Astrocyte (in vitro differentiated cells and primary cell): Measurements from ENCODE around the gene ULK4. TPM values are rescaled to one million over a fixed set of nuclear protein-coding genes. Genes with fewer than 3 reads are reported as not detected.

Source experiments
- DNase-seq: peaks from one replicate; pipeline ENCODE4 v3.0.0-alpha.2; 2010; ENCODE audit warnings: low read depth
- FAIRE-seq: peaks from 2 replicates; lab custom pipeline; 2011; peaks lifted over from hg19 to GRCh38; lab: Jason Lieb, UNC
- H2AFZ ChIP-seq: 2 replicates; pipeline ENCODE4 v1.6.0; 2012; ENCODE audit warnings: low read depth, low read length, inconsistent platforms
- H3K27ac ChIP-seq: 2 replicates; pipeline ENCODE4 v1.5.1; 2011; ENCODE audit warnings: low read depth, low read length, inconsistent platforms
- H3K27me3 ChIP-seq: 2 replicates; pipeline ENCODE4 v1.6.0; 2011; ENCODE audit warnings: low read length, inconsistent platforms; ENCODE audit not compliant: insufficient read depth
- H3K36me3 ChIP-seq: 2 replicates; pipeline ENCODE4 v1.5.1; 2011; ENCODE audit warnings: low read length, inconsistent platforms; ENCODE audit not compliant: insufficient read depth
- H3K4me1 ChIP-seq: 2 replicates; pipeline ENCODE4 v1.5.1; 2011; ENCODE audit warnings: low read length, inconsistent platforms; ENCODE audit not compliant: insufficient read depth
- H3K4me2 ChIP-seq: 2 replicates; pipeline ENCODE4 v1.6.0; 2012; ENCODE audit warnings: low read length, inconsistent platforms
- H3K4me3 ChIP-seq: 2 replicates; pipeline ENCODE4 v1.5.1; 2011; ENCODE audit warnings: low read depth, mild to moderate bottlenecking, low read length, inconsistent platforms; ENCODE audit not compliant: insufficient read depth
- H3K79me2 ChIP-seq: 2 replicates; pipeline ENCODE4 v1.6.0; 2012; ENCODE audit warnings: mild to moderate bottlenecking, low read length, inconsistent platforms; ENCODE audit not compliant: insufficient read depth
- H3K9ac ChIP-seq: 2 replicates; pipeline ENCODE4 v1.6.0; 2012; ENCODE audit warnings: mild to moderate bottlenecking, low read length, inconsistent platforms
- H3K9me3 ChIP-seq: 2 replicates; pipeline ENCODE4 v1.5.1; 2012; ENCODE audit warnings: low read depth, mild to moderate bottlenecking, low read length, inconsistent platforms; ENCODE audit not compliant: insufficient read depth
- H4K20me1 ChIP-seq: 2 replicates; pipeline ENCODE4 v1.6.0; 2012; ENCODE audit warnings: low read length, inconsistent platforms; ENCODE audit not compliant: insufficient read depth
- H3K27ac Mint-ChIP-seq: one replicate; pipeline ENCODE4 v1.8.0; 2021; ENCODE audit warnings: mild to moderate bottlenecking, mixed read lengths; ENCODE audit not compliant: unreplicated experiment
- H3K27me3 Mint-ChIP-seq: one replicate; pipeline ENCODE4 v1.8.0; 2021; ENCODE audit warnings: low read depth, mixed read lengths; ENCODE audit not compliant: unreplicated experiment
- H3K36me3 Mint-ChIP-seq: one replicate; pipeline ENCODE4 v1.8.0; 2021; ENCODE audit warnings: low read depth, mixed read lengths; ENCODE audit not compliant: unreplicated experiment
- H3K4me1 Mint-ChIP-seq: one replicate; pipeline ENCODE4 v1.8.0; 2021; ENCODE audit warnings: low read depth, mixed read lengths; ENCODE audit not compliant: unreplicated experiment
- H3K4me3 Mint-ChIP-seq: one replicate; pipeline ENCODE4 v1.8.0; 2021; ENCODE audit warnings: mild to moderate bottlenecking, moderate library complexity, mixed read lengths; ENCODE audit not compliant: unreplicated experiment
- H3K9me3 Mint-ChIP-seq: one replicate; pipeline ENCODE4 v1.8.0; 2021; ENCODE audit warnings: mild to moderate bottlenecking, mixed read lengths; ENCODE audit not compliant: unreplicated experiment
- CTCF ChIP-seq: IDR thresholded peaks from 2 replicates; pipeline ENCODE4 v1.5.1; 2011; ENCODE audit warnings: low read depth, mild to moderate bottlenecking, inconsistent platforms, low read length, moderate library complexity; ENCODE audit not compliant: insufficient read depth
- EZH2 ChIP-seq: IDR thresholded peaks from 2 replicates; pipeline ENCODE4 v1.6.1; 2012; ENCODE audit warnings: mild to moderate bottlenecking, low read length, inconsistent platforms; ENCODE audit not compliant: insufficient read depth
- total RNA-seq: library from RNA; stranded (reverse); gene quantifications from 2 replicates; pipeline ENCODE4 v1.2.1, GENCODE V29; 2021

The ULK4 gene
- total RNA-seq, 1 donor from 2014 or later, result 6.6 TPM

GRCh38 chr3:41674449-41674848, 287.5 kb downstream of the ULK4 start:
- Histone ChIP-seq H3K4me2 (no peak overlapping the region), H3K36me3 (no peaks in the 10 kb centered on the region), H3K27me3 (no peaks in the 10 kb centered on the region), H3K79me2 (no peaks in the 10 kb centered on the region), H3K9me3 (no peaks in the 10 kb centered on the region), H2AFZ (no peak overlapping the region), H3K27ac (no peak overlapping the region), H3K4me3 (no peak overlapping the region), H4K20me1 (no peaks in the 10 kb centered on the region), H3K4me1 (no peaks in the 10 kb centered on the region), H3K9ac (no peak overlapping the region)
- TF ChIP-seq EZH2, result no peak
- no peak for TF ChIP-seq CTCF
- no peaks in the 10 kb centered on the region for H3K27me3 Mint-ChIP-seq
- DNase-seq (no peak), FAIRE-seq (no peak)
- no peak overlapping the region for H3K4me3 Mint-ChIP-seq
- H3K27ac Mint-ChIP-seq, result no peak overlapping the region
- peaks cover 12% of the 10 kb centered on the region for H3K4me1 Mint-ChIP-seq
- no peaks in the 10 kb centered on the region for H3K36me3 Mint-ChIP-seq
- peaks cover 5% of the 10 kb centered on the region for H3K9me3 Mint-ChIP-seq

DNA sequence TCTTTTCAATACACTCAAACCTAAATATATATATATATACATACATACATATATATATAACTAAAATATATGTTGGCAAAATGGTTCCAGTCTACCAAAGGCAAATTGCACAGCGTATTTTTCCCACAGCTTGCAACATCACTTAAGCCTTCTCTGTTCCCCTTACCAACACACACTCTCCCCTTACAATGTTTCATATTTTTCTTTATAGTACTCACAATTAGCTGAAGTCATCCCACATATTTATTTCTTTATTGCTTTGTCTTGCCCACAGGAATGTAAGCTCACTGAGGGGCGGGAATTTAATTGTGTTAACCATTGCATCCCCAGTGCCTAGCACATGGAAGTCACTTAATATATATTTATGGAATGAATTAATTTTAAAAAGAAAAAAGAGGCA, 288.3 kb downstream of the ULK4 start:
- Histone ChIP-seq H3K9ac (no peak overlapping the region), H4K20me1 (no peaks in the 10 kb centered on the region), H3K79me2 (no peaks in the 10 kb centered on the region), H3K4me1 (no peaks in the 10 kb centered on the region), H2AFZ (no peak overlapping the region), H3K9me3 (no peaks in the 10 kb centered on the region), H3K27ac (no peak overlapping the region), H3K4me2 (no peak overlapping the region), H3K4me3 (no peak overlapping the region), H3K36me3 (no peaks in the 10 kb centered on the region), H3K27me3 (no peaks in the 10 kb centered on the region)
- no peak for FAIRE-seq
- Mint-ChIP-seq H3K4me1 (peaks cover 9% of the 10 kb centered on the region), H3K36me3 (no peaks in the 10 kb centered on the region), H3K27ac (no peak overlapping the region), H3K4me3 (no peak overlapping the region), H3K27me3 (no peaks in the 10 kb centered on the region), H3K9me3 (peaks cover 5% of the 10 kb centered on the region)
- DNase-seq, result peak; percentile 53
- no peak for TF ChIP-seq CTCF
- TF ChIP-seq EZH2, result no peak

GRCh38 chr3:41668379-41668778, 293.5 kb downstream of the ULK4 start:
- Histone ChIP-seq H3K4me1 (no peaks in the 10 kb centered on the region), H3K79me2 (no peaks in the 10 kb centered on the region), H3K4me2 (no peak overlapping the region), H3K36me3 (no peaks in the 10 kb centered on the region), H3K27me3 (no peaks in the 10 kb centered on the region), H3K9ac (no peak overlapping the region), H3K4me3 (no peak overlapping the region), H3K9me3 (peaks cover 6% of the 10 kb centered on the region), H4K20me1 (no peaks in the 10 kb centered on the region), H2AFZ (no peak overlapping the region), H3K27ac (no peak overlapping the region)
- no peak for TF ChIP-seq CTCF
- TF ChIP-seq EZH2, result no peak
- no peak for FAIRE-seq
- Mint-ChIP-seq H3K27me3 (no peaks in the 10 kb centered on the region), H3K36me3 (peaks cover 9% of the 10 kb centered on the region), H3K9me3 (peaks cover 7% of the 10 kb centered on the region), H3K27ac (no peak overlapping the region), H3K4me1 (peaks cover 4% of the 10 kb centered on the region), H3K4me3 (no peak overlapping the region)
- no peak for DNase-seq
